HG02798 (cell line): ENCODE results near the gene NAA10.

Experiments used
- ATAC-seq: cut with Tn5 transposase; IDR thresholded peaks from one replicate; pipeline ENCODE4 v1.9.1; 2021; ENCODE audit warnings: mild to moderate bottlenecking; ENCODE audit not compliant: unreplicated experiment, poor library complexity

NAA10 gene

DNA sequence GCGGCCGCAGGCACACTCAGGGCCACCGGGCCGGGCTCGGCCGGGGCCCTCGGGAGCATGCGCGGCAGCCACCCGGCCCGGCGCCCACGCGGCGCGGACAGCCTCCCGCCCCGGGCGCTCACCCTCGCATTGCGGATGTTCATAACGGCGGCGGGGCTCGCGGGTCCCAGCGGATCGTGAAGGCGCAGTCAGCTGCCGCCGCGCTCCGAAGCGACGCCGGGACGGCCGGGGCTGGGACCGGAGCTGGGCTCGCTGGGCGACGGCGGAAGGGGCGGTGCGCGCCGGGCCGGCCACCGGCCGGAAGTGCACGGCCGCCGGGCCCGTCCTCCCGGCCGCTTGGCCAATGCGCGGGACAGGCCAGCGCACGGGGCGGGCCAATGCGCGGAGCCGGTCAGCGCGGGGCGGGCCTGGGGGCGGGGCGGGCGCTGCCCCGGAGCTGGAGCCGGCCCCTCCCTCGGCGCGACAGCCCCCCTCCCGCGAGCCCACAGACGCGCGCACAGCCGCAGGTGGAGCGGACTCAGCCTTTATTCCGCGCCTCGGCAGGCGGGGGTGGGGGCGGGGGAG, at the start of gene NAA10:
TSS of gene NAA10 (minus strand) at position 276 of the 564 bp plus-strand sequence. CDS start at position 143, 133 bp downstream.
- ATAC-seq, result peak; percentile 94

DNA sequence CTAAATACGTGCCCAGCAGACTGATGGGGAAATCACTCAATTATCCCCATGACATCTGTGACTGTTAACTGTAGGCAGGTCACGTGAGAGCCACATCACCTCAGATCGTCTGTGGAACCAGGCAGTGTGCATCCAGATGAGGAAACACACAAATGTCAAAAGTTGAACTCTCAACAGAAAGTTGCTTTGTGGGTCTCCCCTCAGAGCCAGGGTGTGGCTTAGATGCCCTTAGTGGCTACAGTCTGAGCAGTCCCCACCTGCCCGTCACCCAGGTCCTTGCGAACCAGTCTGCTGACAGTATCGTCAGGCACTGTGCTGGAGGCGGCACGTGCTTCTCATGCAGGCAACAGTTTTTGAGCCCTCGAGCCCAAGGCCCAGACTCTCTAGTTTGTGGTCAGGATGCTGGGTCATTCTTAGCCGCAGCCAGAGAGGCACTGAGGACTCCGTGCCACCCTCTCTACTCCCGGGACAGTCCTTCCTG, 48.5 kb upstream of the NAA10 start:
- no peak for ATAC-seq

DNA sequence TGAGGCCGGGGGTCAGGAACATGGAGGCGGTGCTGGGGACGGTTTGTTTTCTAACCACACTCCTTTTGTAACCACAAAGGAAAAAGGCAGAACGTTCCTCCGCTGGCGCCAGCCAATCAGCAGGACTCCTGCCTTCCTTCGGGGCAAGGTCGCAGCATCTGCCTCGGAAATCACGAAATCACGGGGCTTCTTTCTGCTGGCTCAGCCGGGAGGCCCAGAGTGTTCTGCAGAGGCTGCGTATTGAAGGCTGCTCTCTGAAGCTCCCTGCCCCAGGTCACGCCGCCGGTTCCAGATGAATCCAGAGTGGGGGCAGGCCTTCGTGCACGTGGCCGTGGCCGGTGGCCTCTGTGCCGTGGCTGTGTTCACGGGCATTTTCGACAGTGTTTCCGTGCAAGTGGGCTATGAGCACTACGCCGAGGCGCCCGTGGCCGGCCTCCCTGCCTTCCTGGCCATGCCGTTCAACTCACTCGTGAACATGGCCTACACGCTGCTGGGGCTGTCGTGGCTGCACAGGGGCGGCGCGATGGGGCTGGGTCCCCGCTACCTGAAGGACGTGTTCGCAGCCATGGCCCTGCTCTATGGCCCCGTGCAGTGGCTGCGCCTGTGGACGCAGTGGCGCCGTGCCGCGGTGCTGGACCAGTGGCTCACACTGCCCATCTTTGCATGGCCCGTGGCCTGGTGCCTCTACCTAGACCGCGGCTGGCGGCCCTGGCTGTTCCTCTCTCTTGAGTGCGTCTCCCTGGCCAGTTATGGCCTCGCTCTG, 47.1 kb upstream of the NAA10 start:
- ATAC-seq, result no peak

DNA sequence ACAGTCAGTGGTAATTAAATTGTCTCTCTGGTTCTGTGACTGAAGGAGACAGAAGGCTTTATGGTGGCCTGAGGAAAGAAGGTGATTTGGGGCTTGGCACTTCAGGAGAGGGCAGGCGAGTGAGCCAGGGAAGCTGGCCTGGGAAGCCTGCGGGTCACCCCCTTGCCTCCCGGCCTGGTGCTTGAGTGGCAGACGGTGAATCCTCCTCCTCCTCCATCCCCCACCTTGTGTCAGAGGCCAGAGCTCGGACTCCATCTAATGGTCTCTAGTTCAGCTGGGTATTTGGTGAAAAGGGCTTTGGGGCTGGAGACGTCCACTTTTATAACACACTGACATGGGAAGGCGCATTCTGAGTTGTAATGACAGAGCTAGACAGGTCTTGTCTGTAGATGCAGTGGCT, 46.4 kb upstream of the NAA10 start:
- no peak for ATAC-seq

DNA sequence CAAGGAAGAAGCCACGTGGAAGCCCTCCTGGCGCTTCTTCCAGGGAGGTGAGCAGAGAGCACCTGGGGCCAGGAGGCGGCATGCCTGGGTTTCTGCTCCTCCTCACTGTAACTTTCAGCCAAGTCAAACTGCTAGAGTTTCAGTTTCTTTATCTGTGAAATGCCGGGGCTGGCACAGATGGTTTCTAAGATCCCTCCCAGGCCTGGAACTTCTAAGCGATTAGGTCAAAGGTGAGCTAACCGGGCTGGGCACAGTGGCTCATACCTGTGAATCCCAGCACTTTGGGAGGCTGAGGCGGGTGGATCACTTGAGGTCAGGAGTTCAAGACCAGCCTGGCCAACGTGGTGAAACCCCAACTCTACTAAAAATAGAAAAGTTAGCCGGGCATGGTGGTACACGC, 45.6 kb upstream of the NAA10 start:
- ATAC-seq, result peak; percentile 68

DNA sequence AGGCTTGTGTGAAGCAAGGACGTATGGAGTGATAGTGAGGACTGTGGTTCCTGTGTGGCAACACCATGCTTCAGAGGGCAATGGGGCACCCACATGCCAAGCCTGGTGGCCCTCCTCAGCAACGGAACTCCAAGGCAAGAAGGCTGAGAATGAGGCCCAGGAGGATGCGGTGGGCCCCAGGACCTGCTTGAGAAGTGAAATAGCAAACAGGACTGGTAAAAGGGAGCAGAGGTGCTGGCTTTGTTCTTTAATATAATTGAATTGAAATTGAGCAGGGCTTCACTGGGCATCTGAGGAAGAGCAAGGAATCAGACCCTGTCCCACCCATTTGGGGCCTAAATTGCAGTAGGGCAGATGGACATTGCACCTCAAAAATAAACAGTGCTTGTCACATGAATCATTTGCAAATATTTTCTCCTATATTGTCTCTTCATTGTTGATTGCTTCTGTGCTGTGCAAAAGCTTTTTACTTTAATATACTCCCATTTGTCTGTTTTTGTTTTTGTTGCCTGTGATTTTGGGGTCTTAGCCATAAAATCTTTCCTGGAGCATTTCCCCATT, 40.0 kb upstream of the NAA10 start:
- ATAC-seq, result no peak

DNA sequence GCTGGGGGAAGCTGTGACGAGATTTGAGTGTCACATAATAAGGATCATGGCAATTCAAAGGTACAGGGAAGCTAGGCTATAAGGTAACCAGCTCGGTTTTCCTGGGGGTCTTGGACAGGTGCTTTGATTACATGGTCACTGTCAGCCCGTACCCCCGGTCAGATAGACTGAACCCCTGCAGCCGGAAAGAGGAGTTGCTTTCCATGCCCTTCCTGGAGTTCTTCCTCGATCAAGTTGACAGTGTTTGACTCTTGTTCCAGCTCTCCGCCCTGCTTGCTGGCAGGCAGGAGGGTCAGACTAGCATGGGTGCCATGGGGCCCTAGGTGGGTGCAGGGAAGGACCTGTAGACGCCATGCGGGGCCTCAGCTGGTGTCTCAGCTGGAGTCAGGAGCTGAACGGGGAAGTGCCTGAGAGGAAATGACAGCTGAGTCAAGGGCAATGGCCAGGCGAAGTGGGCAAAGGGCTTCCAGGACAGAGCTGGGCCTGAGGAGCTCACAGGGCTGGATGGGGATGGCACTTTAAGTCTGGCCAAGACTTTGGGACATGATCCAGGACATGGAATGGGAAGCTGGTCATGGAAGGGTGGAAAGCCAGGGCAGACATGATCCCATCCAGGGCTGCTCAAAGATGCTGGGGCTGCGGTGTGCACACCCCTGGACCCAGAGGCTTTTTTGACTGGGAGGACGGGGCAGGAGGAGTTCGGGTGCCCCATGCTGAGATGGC, 39.3 kb upstream of the NAA10 start:
- ATAC-seq, result no peak

DNA sequence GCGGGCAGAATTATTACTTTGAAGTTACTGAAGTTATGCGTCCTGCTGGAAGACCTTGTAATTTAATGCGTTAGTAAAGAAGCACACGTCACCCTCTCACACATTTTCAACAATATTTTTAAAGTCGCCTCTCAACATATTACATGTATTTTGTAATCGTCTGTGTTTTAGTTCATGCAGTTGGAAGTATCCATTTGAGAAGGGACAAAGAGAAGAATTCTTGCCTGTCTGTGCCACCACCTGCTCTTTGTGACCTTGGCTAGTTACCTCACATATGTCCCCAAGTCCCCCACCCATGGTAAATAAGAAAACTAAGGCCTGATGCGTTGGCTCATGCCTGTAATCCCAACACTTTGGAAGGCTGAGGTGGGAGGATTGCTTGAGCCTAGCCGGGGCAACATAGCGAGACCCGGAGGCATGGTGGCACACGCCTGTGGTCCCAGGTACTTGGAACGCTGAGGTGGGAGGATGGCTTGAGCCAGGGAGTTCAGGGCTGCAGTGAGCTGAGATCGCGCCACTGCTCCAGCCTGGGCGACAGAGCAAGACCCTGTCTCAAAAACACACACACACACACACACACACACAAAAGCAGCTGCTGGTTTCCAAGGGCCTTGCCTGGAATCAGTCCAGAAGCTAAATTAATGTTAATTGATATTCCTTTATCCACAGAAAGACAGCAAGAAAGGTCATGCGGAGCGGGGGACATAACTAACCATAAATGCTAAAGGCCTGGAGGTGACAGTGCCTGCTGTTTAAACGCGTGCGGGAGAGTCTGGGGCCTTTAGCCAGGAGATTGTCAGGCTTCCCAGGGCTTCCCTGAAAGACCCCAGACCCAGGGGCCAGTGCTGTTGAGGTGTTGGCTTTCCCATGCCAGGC, 38.5 kb upstream of the NAA10 start:
- no peak for ATAC-seq

DNA sequence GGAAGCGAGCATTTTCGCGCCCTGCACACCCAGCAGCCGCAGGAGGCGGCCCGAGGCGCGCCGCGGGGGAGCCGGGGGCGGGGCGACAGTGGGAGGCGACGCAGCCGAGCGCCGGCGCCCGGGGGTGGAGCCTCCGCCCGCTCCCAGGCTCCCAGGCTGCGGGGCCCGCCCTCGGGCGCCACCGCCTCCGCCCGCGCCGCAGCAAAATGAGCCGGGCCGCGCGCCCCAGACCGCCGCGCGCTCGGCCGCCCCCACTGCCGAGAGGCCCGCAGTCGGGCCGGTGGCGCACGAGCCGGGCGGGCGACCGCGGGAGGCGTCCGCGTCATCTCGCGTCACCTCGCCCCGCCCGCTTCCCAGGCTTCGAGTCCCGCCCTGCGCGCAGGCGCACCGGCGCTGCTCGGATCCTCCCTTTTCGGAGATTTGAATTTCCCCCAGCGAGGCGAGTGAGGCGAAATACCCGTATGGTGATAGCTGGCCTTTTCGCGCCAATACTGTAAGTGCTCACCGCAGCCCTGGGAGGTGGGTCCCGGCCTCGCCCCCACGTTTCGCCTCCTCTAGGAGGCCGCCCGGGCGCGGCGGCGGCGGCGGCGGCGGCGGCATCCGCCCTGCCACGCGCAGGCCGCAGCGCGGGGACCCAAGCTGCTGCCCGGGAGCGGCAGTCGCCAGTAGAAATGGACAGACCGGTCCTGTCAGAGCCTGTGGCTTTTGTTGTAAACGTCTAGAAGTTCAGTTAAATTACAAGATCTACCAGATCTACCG, 37.7 kb upstream of the NAA10 start, which contains the start of gene TMEM187:
TSS of gene TMEM187 (plus strand) at position 387 of the 759 bp plus-strand sequence. CDS start 9,309 bp downstream, outside the sequence.
- ATAC-seq, result peak; percentile 59

DNA sequence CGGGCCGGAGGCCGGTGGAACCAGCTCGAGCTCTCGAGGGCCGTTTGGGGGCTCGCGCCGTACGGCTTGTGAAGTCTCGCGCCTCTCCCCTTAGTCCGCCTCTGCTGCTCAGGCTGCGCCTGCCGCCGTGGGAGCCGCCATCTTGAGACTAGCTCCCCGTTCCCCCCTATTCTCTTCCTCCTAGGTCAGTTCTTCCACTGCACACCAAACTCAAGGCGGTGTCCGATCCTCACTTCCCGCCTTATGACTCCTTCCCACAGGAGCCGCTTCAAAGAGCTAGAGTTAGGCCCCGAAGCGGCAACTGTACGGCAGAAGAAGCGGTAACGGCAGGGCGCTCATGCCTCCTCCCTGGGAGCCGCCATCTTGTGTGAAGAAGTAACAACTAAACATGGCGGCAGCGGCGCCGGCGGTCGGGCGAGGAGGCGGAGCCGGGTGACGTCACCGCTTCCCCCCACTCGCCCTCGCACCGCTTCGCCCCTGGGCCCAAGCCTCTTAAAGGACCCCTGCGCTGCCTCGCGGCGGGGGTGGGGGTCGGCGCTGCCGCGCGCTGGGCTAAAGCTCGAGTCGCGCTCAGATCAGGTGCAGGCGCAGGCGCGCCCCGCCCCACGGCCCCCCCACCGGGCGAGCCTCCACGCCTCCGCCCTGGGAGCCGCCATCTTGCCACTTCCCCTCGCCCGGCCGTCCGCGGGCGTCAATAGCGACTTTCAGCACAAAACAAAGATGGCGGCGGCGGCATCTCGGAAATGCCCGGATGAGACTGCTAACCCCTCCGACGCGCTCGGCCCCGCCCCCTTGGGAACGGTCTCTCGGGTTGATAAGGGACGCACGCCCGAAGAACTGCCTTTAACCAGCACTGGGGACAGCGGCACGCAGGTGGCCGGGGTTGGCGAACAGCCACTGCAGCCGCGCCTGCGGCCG, 36.9 kb upstream of the NAA10 start, which contains the start of gene HCFC1:
TSS of gene HCFC1 (minus strand) at position 369 of the 918 bp plus-strand sequence. CDS start 978 bp downstream, outside the sequence.
- ATAC-seq, result peak; percentile 45

DNA sequence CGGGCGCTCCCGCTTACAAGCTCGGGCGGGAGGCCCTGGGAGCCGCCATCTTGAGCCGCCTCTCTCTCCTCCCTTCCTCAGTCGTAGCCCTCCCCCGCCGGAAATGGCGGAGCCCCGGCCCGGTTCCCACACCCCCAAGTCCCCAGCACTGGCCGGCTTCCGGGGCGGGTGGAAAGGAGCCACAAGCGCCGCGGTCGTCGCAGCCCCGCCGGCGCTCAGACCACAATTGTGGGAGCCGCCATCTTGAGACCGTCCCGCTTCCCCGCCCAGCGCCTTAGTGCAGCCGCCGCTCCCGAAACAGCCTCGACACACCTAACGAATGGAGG, 36.2 kb upstream of the NAA10 start:
- ATAC-seq, result peak; percentile 45

DNA sequence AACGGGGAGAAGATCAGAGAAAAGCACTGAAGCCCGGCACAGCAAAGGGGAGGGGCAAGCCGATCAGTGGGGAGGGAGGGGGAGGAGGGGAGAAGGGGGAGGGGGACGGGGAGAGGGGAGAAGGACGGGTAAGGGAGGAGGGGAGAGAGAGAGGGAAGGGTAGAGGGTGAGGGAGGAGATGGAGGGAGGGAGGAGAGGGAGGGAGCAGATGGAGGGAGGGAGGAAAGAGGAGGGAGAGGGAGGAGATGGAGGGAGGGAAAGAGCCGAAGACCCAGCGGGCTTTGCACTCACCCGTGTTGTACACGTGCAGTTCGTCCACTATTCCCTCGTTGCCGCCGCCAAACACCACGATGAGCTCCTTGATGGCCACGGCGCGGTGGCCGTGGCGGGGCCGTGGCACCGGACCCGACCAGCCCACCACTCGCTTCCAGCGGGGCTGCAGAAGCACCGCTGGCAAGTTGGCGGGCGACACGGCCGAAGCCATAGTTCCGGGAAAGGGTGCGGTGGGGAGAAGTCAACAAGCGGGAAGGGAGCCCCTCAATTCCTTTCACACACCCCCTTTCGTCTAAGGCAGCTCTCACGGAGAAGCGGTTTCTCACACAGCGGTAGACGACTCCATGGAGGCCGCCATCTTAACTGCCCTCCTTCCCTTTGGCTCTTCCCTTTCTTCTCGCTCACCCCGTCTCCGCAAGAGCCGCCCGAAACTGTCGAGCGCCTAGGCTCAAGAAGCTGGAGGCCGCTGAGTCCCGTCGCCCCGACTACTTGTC, 35.7 kb upstream of the NAA10 start:
- peak; percentile 0 for ATAC-seq

DNA sequence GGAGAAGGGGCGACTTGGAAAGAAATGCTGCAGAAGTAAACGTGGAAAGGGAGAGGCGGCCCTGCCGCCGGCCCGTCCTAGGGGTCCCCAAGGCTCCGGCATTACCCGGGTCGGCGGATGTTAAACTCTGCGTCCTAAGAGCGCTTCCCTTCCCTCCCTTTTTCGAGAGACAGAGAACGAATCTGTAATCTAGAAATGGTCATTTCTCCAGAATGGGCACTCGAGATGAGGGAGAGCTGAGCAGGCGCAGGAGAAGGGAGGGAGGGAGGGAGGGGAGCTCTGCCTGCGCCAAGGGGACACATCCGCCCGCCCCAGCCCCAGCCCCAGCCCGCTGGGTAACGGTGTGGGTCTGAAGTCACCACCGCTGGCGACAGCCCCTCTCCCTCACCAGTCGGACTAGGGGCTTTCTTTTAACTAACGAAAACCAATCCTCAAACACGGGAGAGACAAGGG, 35.1 kb upstream of the NAA10 start:
- no peak for ATAC-seq

DNA sequence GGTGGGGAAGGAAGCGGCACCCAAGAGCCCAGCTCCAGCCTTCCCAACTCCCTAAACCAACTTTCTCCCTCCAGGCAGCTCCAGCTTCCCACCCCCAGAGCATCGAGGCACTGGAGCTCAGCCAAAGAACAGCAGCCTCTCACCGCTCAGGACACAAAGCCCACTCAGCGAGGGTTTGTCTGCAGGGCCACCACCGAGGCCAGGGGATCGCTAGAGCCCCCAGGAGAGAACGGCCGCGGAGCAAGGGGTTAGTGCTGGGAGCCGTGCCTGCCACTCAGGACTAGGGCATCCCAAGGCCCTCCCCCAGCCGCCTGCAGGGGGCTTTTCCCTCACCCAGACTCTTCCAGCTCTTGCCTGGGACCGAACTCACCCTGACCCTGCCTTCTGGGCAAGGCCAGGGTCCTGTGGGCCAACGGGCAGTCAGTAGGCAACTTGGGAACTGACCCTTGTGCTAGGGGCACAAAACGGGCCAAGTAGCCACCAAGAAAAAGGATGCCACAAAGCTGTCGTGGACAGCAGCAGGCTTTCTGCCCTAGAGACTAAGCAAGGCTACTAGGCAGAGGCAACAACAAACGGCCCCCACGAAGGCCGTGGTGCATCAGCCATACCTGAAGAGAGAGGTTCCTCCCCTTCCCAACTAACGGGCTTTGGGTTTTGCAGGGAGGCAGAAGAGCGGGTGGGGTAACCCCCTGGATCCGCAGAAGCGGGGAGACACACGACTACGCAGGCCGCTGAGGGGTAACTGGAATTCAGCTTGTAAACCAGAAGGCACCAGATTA, 34.5 kb upstream of the NAA10 start:
- ATAC-seq, result no peak

DNA sequence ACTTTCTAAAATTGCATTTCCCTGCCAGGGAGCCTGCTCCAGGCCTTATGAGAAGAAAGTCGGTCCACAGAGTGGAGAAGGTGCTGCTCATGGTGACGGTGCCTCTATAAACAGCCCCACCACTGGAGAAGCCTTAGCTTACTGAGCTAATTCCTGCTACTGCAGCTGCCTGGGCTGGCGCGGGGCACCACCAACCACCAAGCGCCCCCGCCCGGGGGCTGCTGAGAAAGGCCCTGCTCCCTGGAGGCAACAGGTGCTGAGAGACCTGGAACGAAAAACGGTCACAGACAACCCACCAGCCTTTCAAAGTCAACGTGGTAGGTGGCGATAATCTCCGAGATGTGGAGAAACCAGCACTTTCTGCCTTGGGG, 33.9 kb upstream of the NAA10 start:
- ATAC-seq, result no peak

GRCh38 chrX:153968255-153968654, 33.4 kb upstream of the NAA10 start:
- no peak for ATAC-seq
